SK-N-MC (cell line): ENCODE results near the gene ZBTB7B.

Experiments used
- EZH2 ChIP-seq: fragments of 200-600 bp; sonication (generic); IDR thresholded peaks from one replicate; pipeline ENCODE4 v1.6.1; 2017; ENCODE audit warnings: antibody characterized with exemption
- FOXP2 ChIP-seq: optimal IDR thresholded peaks from 2 replicates; pipeline ENCODE3; 2011; ENCODE audit warnings: mild to moderate bottlenecking, moderate library complexity; ENCODE audit not compliant: insufficient read depth; ENCODE audit errors: extremely low read length, control extremely low read depth
- POLR2AphosphoS5 ChIP-seq: IDR thresholded peaks from 2 replicates; pipeline ENCODE4 v1.6.1; 2012; ENCODE audit warnings: mild to moderate bottlenecking, low read depth, low read length, borderline replicate concordance

- no peak for TF ChIP-seq POLR2AphosphoS5
- no peak for TF ChIP-seq EZH2
- no peak for TF ChIP-seq FOXP2
These were observed 47.4 kb upstream of the ZBTB7B start for GRCh38 chr1:154955039-154955717.
